Thyroid gland (tissue), 4 donors: ENCODE data around the gene ACAP2. TPM values are rescaled to one million over a fixed set of nuclear protein-coding genes. Genes with fewer than 3 reads are reported as not detected.
A peak's percentile ranks its signal among the peaks of the same experiment; 100 is the strongest.

Experiments
- DNase-seq, 2 donors: peaks; one replicate each; pipeline ENCODE4 v3.0.0-alpha.2; 2019
- H3K27ac ChIP-seq, 3 donors: fragments of 200-600 bp; sonication (generic); 1 replicate in 2 of 3; 2 replicates in 1 of 3; pipeline ENCODE4 v1.5.1; 2016 to 2019; ENCODE audit warnings: mild to moderate bottlenecking in 1 of 3, moderate library complexity in 1 of 3
- H3K27me3 ChIP-seq: fragments of 200-600 bp; sonication (generic); one replicate; pipeline ENCODE4 v1.5.1; 2019
- H3K36me3 ChIP-seq, 2 donors: fragments of 200-600 bp; sonication (generic); one replicate each; pipeline ENCODE4 v1.5.1; 2016 to 2019
- H3K4me1 ChIP-seq, 2 donors: fragments of 200-600 bp; sonication (generic); one replicate each; pipeline ENCODE4 v1.5.1; 2017 to 2019
- H3K4me3 ChIP-seq, 3 donors: fragments of 200-600 bp; sonication (generic); replicated peaks in 1 of 3; 1 replicate in 2 of 3; 2 replicates in 1 of 3; pipeline ENCODE4 v1.5.1; 2016; ENCODE audit warnings: mild to moderate bottlenecking in 1 of 3
- H3K9me3 ChIP-seq: fragments of 200-600 bp; sonication (generic); one replicate; pipeline ENCODE4 v1.5.1; 2017
- CTCF ChIP-seq, 6 experiments: fragments of 200-600 bp in 3 of 6; fragments of 450-650 bp in 3 of 6; sonication (generic) in 3 of 6; IDR thresholded peaks; one replicate each; pipeline ENCODE4 v1.5.1; 2016 to 2019; ENCODE audit warnings: antibody characterized with exemption in 6 of 6, mild to moderate bottlenecking in 2 of 6, inconsistent platforms in 1 of 6, moderate library complexity in 1 of 6
- POLR2A ChIP-seq, 2 donors: fragments of 450-650 bp; IDR thresholded peaks; one replicate each; pipeline ENCODE4 v1.6.1; 2017; ENCODE audit warnings: antibody characterized with exemption in 2 of 2, mild to moderate bottlenecking in 2 of 2, moderate library complexity in 1 of 2
- WGBS, 2 donors: methylation state at CpG; one replicate each; pipeline ENCODE4 v1.1.5; 2017; 5-methylcytosine and 5-hydroxymethylcytosine counted together
- intact Hi-C: fragments of 100-400 bp; cut with DNase I; formaldehyde crosslinking; loops from one replicate; pipeline ENCODE4 v1.15.1; 2023
- total RNA-seq, 4 donors: library from RNA; depleted of rRNA; stranded (reverse); fragments of >200 nt; gene quantifications; one replicate each; pipeline ENCODE4 v1.2.3, GENCODE V29; 2016

ACAP2 gene
- total RNA-seq, 4 donors from 2014 or later: 61.7 to 685 (median 71.3) TPM

GRCh38 chr3:195443391-195443989, 670 bp upstream of the ACAP2 start:
- Histone ChIP-seq H3K9me3 (no peaks in the 10 kb centered on the region), H3K4me1 (peaks cover 15 to 17% of the 10 kb centered on the region in 2 donors), H3K36me3 (no peaks in the 10 kb centered on the region), H3K4me3 (peak overlapping the region in 1 of 3 donors; percentile 8), H3K27me3 (no peaks in the 10 kb centered on the region), H3K27ac (peak overlapping the region in 2 of 3 donors; percentile 4 to 36)
- DNase-seq: peak in 1 of 2 donors; percentile 5
- no peak for TF ChIP-seq POLR2A (IDR thresholded peaks at IDR 0.05)
- TF ChIP-seq CTCF (IDR thresholded peaks at IDR 0.05): no peak
- intact Hi-C loops: loop anchor here (5.0 to 10.0 kb wide), 2 partner anchors 99 to 169 kb away; partner anchors contain the start of genes PPP1R2 and XXYLT1
- WGBS, 2 donors: 23 to 24% methylated on average over 6 of the region's 6 CpGs

GRCh38 chr3:195441992-195442572, 738 bp downstream of the ACAP2 start:
- peak; percentile 21 to 49 for DNase-seq
- Histone ChIP-seq H3K27ac (peak overlapping the region; percentile 86 to 93 (median 86)), H3K9me3 (no peaks in the 10 kb centered on the region), H3K27me3 (no peaks in the 10 kb centered on the region), H3K4me1 (peaks cover 17% of the 10 kb centered on the region in 2 donors), H3K4me3 (peak overlapping the region; percentile 68 to 84 (median 73)), H3K36me3 (no peaks in the 10 kb centered on the region)
- intact Hi-C loops: loop anchor here (5.0 to 10.0 kb wide), 2 partner anchors 100 to 167 kb away; partner anchors contain the start of genes PPP1R2 and XXYLT1
- WGBS, 2 donors: 0% methylated on average over 30 to 42 of the region's 43 CpGs
- TF ChIP-seq POLR2A (IDR thresholded peaks at IDR 0.05) (peak in 1 of 2 donors; percentile 13), CTCF (IDR thresholded peaks at IDR 0.05) (no peak)

GRCh38 chr3:195441476-195441991, 1.3 kb downstream of the ACAP2 start:
- H3K4me3 ChIP-seq: peak overlapping the region; percentile 68 to 84 (median 73)
- peak overlapping the region; percentile 86 to 93 (median 86) for H3K27ac ChIP-seq
- WGBS, 2 donors: 15 to 20% methylated on average over 13 of the region's 13 CpGs
- DNase-seq: peak in 1 of 2 donors; percentile 44
- no peaks in the 10 kb centered on the region for H3K27me3 ChIP-seq
- H3K9me3 ChIP-seq: no peaks in the 10 kb centered on the region
- no peak for TF ChIP-seq CTCF (IDR thresholded peaks at IDR 0.05)
- TF ChIP-seq POLR2A (IDR thresholded peaks at IDR 0.05): no peak
- intact Hi-C loops: loop anchor here (5.0 to 10.0 kb wide), 2 partner anchors 101 to 167 kb away; partner anchors contain the start of genes PPP1R2 and XXYLT1
- no peaks in the 10 kb centered on the region for H3K36me3 ChIP-seq
- H3K4me1 ChIP-seq: peaks cover 17% of the 10 kb centered on the region in 2 donors

GRCh38 chr3:195441051-195441450, 1.8 kb downstream of the ACAP2 start:
- no peaks in the 10 kb centered on the region for H3K9me3 ChIP-seq
- H3K4me1 ChIP-seq: peaks cover 17% of the 10 kb centered on the region in 2 donors
- H3K4me3 ChIP-seq: no peak overlapping the region
- intact Hi-C loops: loop anchor here (5.0 to 10.0 kb wide), 2 partner anchors 101 to 166 kb away; partner anchors contain the start of genes PPP1R2 and XXYLT1
- H3K36me3 ChIP-seq: no peaks in the 10 kb centered on the region
- DNase-seq: no peak
- H3K27me3 ChIP-seq: no peaks in the 10 kb centered on the region
- TF ChIP-seq CTCF (IDR thresholded peaks at IDR 0.05): no peak
- TF ChIP-seq POLR2A (IDR thresholded peaks at IDR 0.05): no peak
- WGBS, 2 donors: 52 to 71% methylated on average over 2 of the region's 2 CpGs
- peak overlapping the region in 2 of 3 donors; percentile 27 to 93 for H3K27ac ChIP-seq
